ENCODE data around the gene ACTG1.

Gene ACTG1

GRCh38 chr17:81556863-81557262, 44.3 kb upstream of the ACTG1 start:
- H3K36me3 ChIP-seq, result peaks cover 19% of the 10 kb centered on the region
- DNase-seq, result no peak
- no peaks in the 10 kb centered on the region for H3K4me1 ChIP-seq
- no peak for TF ChIP-seq CTCF (IDR thresholded peaks at IDR 0.05; ENCODE audit: low read depth, low read length)
- no peak overlapping the region for H3K4me3 ChIP-seq (ENCODE audit: low read depth, low read length)
- no peaks in the 10 kb centered on the region for H3K9me3 ChIP-seq
- H3K27me3 ChIP-seq, result no peaks in the 10 kb centered on the region

- no peaks in the 10 kb centered on the region for H3K4me1 ChIP-seq
- H3K9me3 ChIP-seq, result no peaks in the 10 kb centered on the region
- no peak overlapping the region for H3K4me3 ChIP-seq (ENCODE audit: low read depth, low read length)
- DNase-seq, result no peak
- TF ChIP-seq CTCF (IDR thresholded peaks at IDR 0.05; ENCODE audit: low read depth, low read length), result no peak
- no peaks in the 10 kb centered on the region for H3K27me3 ChIP-seq
- peaks cover 17% of the 10 kb centered on the region for H3K36me3 ChIP-seq
Observed at GRCh38 chr17:81556175-81556691, 43.6 kb upstream of the ACTG1 start.

- peak; percentile 60 for DNase-seq
- no peaks in the 10 kb centered on the region for H3K4me1 ChIP-seq
- H3K4me3 ChIP-seq (ENCODE audit: low read depth, low read length), result peak overlapping the region; percentile 88
- no peaks in the 10 kb centered on the region for H3K9me3 ChIP-seq
- 0 out of 2 replicates have a peak, but pooled peaks have one; percentile 2 for TF ChIP-seq CTCF (IDR thresholded peaks at IDR 0.05; ENCODE audit: low read depth, low read length)
- H3K27me3 ChIP-seq, result no peaks in the 10 kb centered on the region
- H3K36me3 ChIP-seq, result peaks cover 17% of the 10 kb centered on the region
Observed at GRCh38 chr17:81553616-81554181, 41.1 kb upstream of the ACTG1 start.

GRCh38 chr17:81553018-81553615, 40.5 kb upstream of the ACTG1 start:
- Histone ChIP-seq H3K4me3 (ENCODE audit: low read depth, low read length) (peak overlapping the region; percentile 88), H3K4me1 (no peaks in the 10 kb centered on the region), H3K27me3 (no peaks in the 10 kb centered on the region), H3K36me3 (peaks cover 17% of the 10 kb centered on the region), H3K9me3 (no peaks in the 10 kb centered on the region)
- TF ChIP-seq CTCF (IDR thresholded peaks at IDR 0.05; ENCODE audit: low read depth, low read length), result peak; percentile 21; the same call in 1 of the 2 replicates
- peak; percentile 84 for DNase-seq

GRCh38 chr17:81552244-81553017, 39.8 kb upstream of the ACTG1 start, which contains the start of gene FAAP100:
Gene FAAP100, minus strand, starts transcription at chr17:81552353. Its CDS starts 23 bp downstream, at chr17:81552330.
- no peaks in the 10 kb centered on the region for H3K4me1 ChIP-seq
- peak; percentile 86 for DNase-seq
- H3K36me3 ChIP-seq, result peaks cover 22% of the 10 kb centered on the region
- no peak for TF ChIP-seq CTCF (IDR thresholded peaks at IDR 0.05; ENCODE audit: low read depth, low read length)
- H3K9me3 ChIP-seq, result no peaks in the 10 kb centered on the region
- H3K27me3 ChIP-seq, result no peaks in the 10 kb centered on the region
- peak within 1 kb of the TSS; percentile 88 for H3K4me3 ChIP-seq (ENCODE audit: low read depth, low read length)

All from BE2C (cell line).